Measurements from ENCODE around the gene C20orf96.

DNA sequence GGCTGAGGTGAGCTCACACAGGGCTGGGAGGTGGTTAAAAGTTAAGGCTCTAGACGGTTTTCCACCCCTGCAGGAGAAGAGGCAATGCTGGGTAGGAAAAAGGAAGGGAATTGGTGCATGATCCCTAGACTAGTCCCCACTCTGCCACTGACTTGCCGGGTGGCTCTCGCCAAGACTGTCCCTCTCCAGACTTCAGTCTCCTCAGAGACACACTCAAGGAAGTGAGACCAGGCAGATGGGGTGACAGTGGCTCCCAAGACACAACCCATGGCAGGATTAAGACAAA is 13.1 kb downstream of the C20orf96 start:
- TF ChIP-seq, protein P1, sequence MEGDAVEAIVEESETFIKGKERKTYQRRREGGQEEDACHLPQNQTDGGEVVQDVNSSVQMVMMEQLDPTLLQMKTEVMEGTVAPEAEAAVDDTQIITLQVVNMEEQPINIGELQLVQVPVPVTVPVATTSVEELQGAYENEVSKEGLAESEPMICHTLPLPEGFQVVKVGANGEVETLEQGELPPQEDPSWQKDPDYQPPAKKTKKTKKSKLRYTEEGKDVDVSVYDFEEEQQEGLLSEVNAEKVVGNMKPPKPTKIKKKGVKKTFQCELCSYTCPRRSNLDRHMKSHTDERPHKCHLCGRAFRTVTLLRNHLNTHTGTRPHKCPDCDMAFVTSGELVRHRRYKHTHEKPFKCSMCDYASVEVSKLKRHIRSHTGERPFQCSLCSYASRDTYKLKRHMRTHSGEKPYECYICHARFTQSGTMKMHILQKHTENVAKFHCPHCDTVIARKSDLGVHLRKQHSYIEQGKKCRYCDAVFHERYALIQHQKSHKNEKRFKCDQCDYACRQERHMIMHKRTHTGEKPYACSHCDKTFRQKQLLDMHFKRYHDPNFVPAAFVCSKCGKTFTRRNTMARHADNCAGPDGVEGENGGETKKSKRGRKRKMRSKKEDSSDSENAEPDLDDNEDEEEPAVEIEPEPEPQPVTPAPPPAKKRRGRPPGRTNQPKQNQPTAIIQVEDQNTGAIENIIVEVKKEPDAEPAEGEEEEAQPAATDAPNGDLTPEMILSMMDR (conservative IDR thresholded peaks at IDR 0.05; ENCODE audit: low read length) = no peak
- no peak for TF ChIP-seq EZH2phosphoT487 (IDR thresholded peaks at IDR 0.05; ENCODE audit: borderline replicate concordance)
